PC-9 (cell line): ENCODE measurements around the gene ECHDC3. TPM values are rescaled to one million over a fixed set of nuclear protein-coding genes. Genes with fewer than 3 reads are reported as not detected.

Experiments
- BruUV-seq: library from RNA; stranded (reverse); fragments of 400-500 nt; replicated peaks from 2 replicates; lab custom pipeline; 2021; lab: Mats Ljungman, UMichigan
- CTCF ChIA-PET: fragments of 300-600 bp; sonication (Branson Sonifier 250); formaldehyde crosslinking; loops from one replicate; lab custom pipeline; 2022; ENCODE audit warnings: antibody characterized with exemption; lab: Charles Lee
- POLR2A ChIA-PET: fragments of 300-600 bp; sonication (Branson Sonifier 250); formaldehyde crosslinking; loops from one replicate; lab custom pipeline; 2022; ENCODE audit warnings: antibody characterized with exemption; ENCODE audit not compliant: unreplicated experiment; lab: Charles Lee
- DNase-seq, 2 experiments: peaks; one replicate each; pipeline versions ENCODE4 v3.0.0 to v3.0.0-alpha.2; 2015 to 2022; ENCODE audit warnings: mixed read lengths in 1 of 2
- H2AFZ ChIP-seq: fragments of 200-600 bp; sonication (generic); 2 replicates; pipeline ENCODE4 v1.8.1; 2017; ENCODE audit warnings: antibody characterized with exemption
- H3F3A ChIP-seq: fragments of 200-600 bp; sonication (generic); 2 replicates; pipeline ENCODE4 v1.8.1; 2017; ENCODE audit warnings: antibody characterized with exemption, mild to moderate bottlenecking, low read depth; ENCODE audit not compliant: insufficient read depth
- H3K27ac ChIP-seq: fragments of 200-600 bp; sonication (generic); 2 replicates; pipeline ENCODE4 v1.6.1; 2016; ENCODE audit warnings: mixed run types
- H3K27me3 ChIP-seq: fragments of 200-600 bp; sonication (generic); 2 replicates; pipeline ENCODE4 v1.6.1; 2016; ENCODE audit warnings: low read depth, mixed run types; ENCODE audit not compliant: insufficient read depth
- H3K36me3 ChIP-seq: fragments of 200-600 bp; sonication (generic); 2 replicates; pipeline ENCODE4 v1.6.1; 2016; ENCODE audit warnings: low read depth, mixed run types
- H3K4me1 ChIP-seq: fragments of 200-600 bp; sonication (generic); replicated peaks from 2 replicates; pipeline ENCODE4 v1.6.1; 2016; ENCODE audit warnings: mixed run types; ENCODE audit not compliant: insufficient read depth
- H3K4me2 ChIP-seq: fragments of 200-600 bp; sonication (generic); 2 replicates; pipeline ENCODE4 v1.6.1; 2017; ENCODE audit warnings: mixed run types
- H3K4me3 ChIP-seq: fragments of 200-600 bp; sonication (generic); 2 replicates; pipeline ENCODE4 v1.6.1; 2016; ENCODE audit warnings: mixed run types
- H3K79me2 ChIP-seq: fragments of 200-600 bp; sonication (generic); 2 replicates; pipeline ENCODE4 v1.6.1; 2017; ENCODE audit warnings: low read depth, mixed run types
- H3K9me2 ChIP-seq: fragments of 200-600 bp; sonication (generic); 2 replicates; pipeline ENCODE4 v1.8.1; 2017; ENCODE audit warnings: mild to moderate bottlenecking; ENCODE audit not compliant: insufficient read depth
- H3K9me3 ChIP-seq: fragments of 200-600 bp; sonication (generic); 2 replicates; pipeline ENCODE4 v1.8.1; 2016; ENCODE audit warnings: low read depth; ENCODE audit not compliant: insufficient read depth
- H4K20me1 ChIP-seq: fragments of 200-600 bp; sonication (generic); 2 replicates; pipeline ENCODE4 v1.8.1; 2017; ENCODE audit not compliant: insufficient read depth
- CTCF ChIP-seq: fragments of 200-600 bp; sonication (generic); conservative IDR thresholded peaks from 2 replicates; pipeline ENCODE4 v1.6.1; 2017; ENCODE audit warnings: mixed run types, antibody characterized with exemption, mild to moderate bottlenecking, moderate library complexity
- EZH2 ChIP-seq: fragments of 200-600 bp; sonication (generic); IDR thresholded peaks from 2 replicates; pipeline ENCODE4 v1.8.0; 2017; ENCODE audit warnings: antibody characterized with exemption, low read depth
- intact Hi-C: fragments of 100-400 bp; cut with micrococcal nuclease; formaldehyde crosslinking; loops from one replicate; pipeline ENCODE4 v1.10.0; 2022; ENCODE audit not compliant: unreplicated experiment
- total RNA-seq: library from RNA; stranded (reverse); gene quantifications from 2 replicates; pipeline ENCODE4 v1.2.3, GENCODE V29; 2021

The ECHDC3 gene
- total RNA-seq, 1 experiment from 2014 or later, result not detected

- no peaks in the 10 kb centered on the region for H3K79me2 ChIP-seq
- no peaks in the 10 kb centered on the region for H3K9me2 ChIP-seq
- no TSS peak for BruUV-seq
- POLR2A ChIA-PET, result no interaction called here
- no peak overlapping the region for H3K27ac ChIP-seq
- no peak overlapping the region for H2AFZ ChIP-seq
- no peaks in the 10 kb centered on the region for H3K9me3 ChIP-seq
- DNase-seq, result no peak
- intact Hi-C loops, result no loop called here
- no peaks in the 10 kb centered on the region for H3K4me1 ChIP-seq
- H3K4me2 ChIP-seq, result no peak overlapping the region
- H3K36me3 ChIP-seq, result no peaks in the 10 kb centered on the region
- no peaks in the 10 kb centered on the region for H4K20me1 ChIP-seq
- TF ChIP-seq CTCF, result no peak
- CTCF ChIA-PET, result no interaction called here
- no peaks in the 10 kb centered on the region for H3K27me3 ChIP-seq
- no peaks in the 10 kb centered on the region for H3F3A ChIP-seq
- H3K4me3 ChIP-seq, result no peak overlapping the region
Measured at GRCh38 chr10:11704092-11704491, 38.1 kb upstream of the ECHDC3 start.

- H3K4me2 ChIP-seq, result no peak overlapping the region
- CTCF ChIA-PET, result no interaction called here
- no peak for TF ChIP-seq CTCF
- H3K27me3 ChIP-seq, result no peaks in the 10 kb centered on the region
- BruUV-seq, result no TSS peak
- H3F3A ChIP-seq, result no peaks in the 10 kb centered on the region
- no peaks in the 10 kb centered on the region for H3K9me2 ChIP-seq
- no peak overlapping the region for H3K4me3 ChIP-seq
- no peaks in the 10 kb centered on the region for H3K36me3 ChIP-seq
- H3K27ac ChIP-seq, result no peak overlapping the region
- DNase-seq, result no peak
- H4K20me1 ChIP-seq, result no peaks in the 10 kb centered on the region
- H2AFZ ChIP-seq, result no peak overlapping the region
- no peaks in the 10 kb centered on the region for H3K9me3 ChIP-seq
- intact Hi-C loops, result no loop called here
- H3K4me1 ChIP-seq, result 0 out of 2 replicates have a peak, but pooled peaks cover 4% of the 10 kb centered on the region
- POLR2A ChIA-PET, result no interaction called here
- H3K79me2 ChIP-seq, result no peaks in the 10 kb centered on the region
Measured at GRCh38 chr10:11705722-11706121, 36.5 kb upstream of the ECHDC3 start.

GRCh38 chr10:11706895-11707567 lies 35.2 kb upstream of the ECHDC3 start:
- peak; percentile 21; the same call in 1 of the 2 replicates for TF ChIP-seq CTCF
- no peak for TF ChIP-seq EZH2
- no peaks in the 10 kb centered on the region for H3K36me3 ChIP-seq
- intact Hi-C loops, result no loop called here
- H3K27ac ChIP-seq, result no peak overlapping the region
- H3F3A ChIP-seq, result no peaks in the 10 kb centered on the region
- H3K9me3 ChIP-seq, result no peaks in the 10 kb centered on the region
- no TSS peak for BruUV-seq
- no peaks in the 10 kb centered on the region for H3K79me2 ChIP-seq
- DNase-seq, result no peak
- no peak overlapping the region for H2AFZ ChIP-seq
- H3K4me3 ChIP-seq, result no peak overlapping the region
- CTCF ChIA-PET, result no interaction called here
- 0 out of 2 replicates have a peak, but pooled peaks cover 4% of the 10 kb centered on the region for H3K4me1 ChIP-seq
- no peaks in the 10 kb centered on the region for H4K20me1 ChIP-seq
- H3K4me2 ChIP-seq, result no peak overlapping the region
- no peaks in the 10 kb centered on the region for H3K27me3 ChIP-seq
- POLR2A ChIA-PET, result no interaction called here
- H3K9me2 ChIP-seq, result no peaks in the 10 kb centered on the region
